GM12892 (cell line): ENCODE results near the gene HSPA8.

Experiments
- POLR2A ChIP-seq: IDR thresholded peaks from 2 replicates; pipeline ENCODE4 v1.6.1; 2011; ENCODE audit warnings: low read depth, low read length, control low read depth
- POLR2AphosphoS5 ChIP-seq: IDR thresholded peaks from 2 replicates; pipeline ENCODE4 v1.6.1; 2011; ENCODE audit warnings: low read depth, low read length, control low read depth
- TAF1 ChIP-seq: IDR thresholded peaks from 2 replicates; pipeline ENCODE4 v1.6.1; 2011; ENCODE audit warnings: low read depth, mild to moderate bottlenecking, control low read depth, low read length, borderline replicate concordance

GRCh38 chr11:123030517-123030916, 31.4 kb downstream of the HSPA8 start:
- TF ChIP-seq POLR2A (no peak), POLR2AphosphoS5 (no peak), TAF1 (no peak)
